HG03439 (cell line): Measurements from ENCODE around the gene FRAS1.
"Not testable (repeated sequence)": the region's sequence is repeated elsewhere in the genome, so short reads cannot be mapped to it uniquely, and the experiment has no call there.

Experiments used
- ATAC-seq: cut with Tn5 transposase; IDR thresholded peaks from one replicate; pipeline ENCODE4 v1.9.1; 2021; ENCODE audit warnings: mild to moderate bottlenecking, moderate library complexity; ENCODE audit not compliant: unreplicated experiment

The FRAS1 gene

GRCh38 chr4:78162342-78162741 is 105.2 kb downstream of the FRAS1 start:
- ATAC-seq, result no peak

- no peak for ATAC-seq
Observed at GRCh38 chr4:78162821-78163220, 105.7 kb downstream of the FRAS1 start.

GRCh38 chr4:78165758-78166157 is 108.6 kb downstream of the FRAS1 start:
- ATAC-seq, result no peak

GRCh38 chr4:78166622-78167021 is 109.5 kb downstream of the FRAS1 start:
- no peak for ATAC-seq

- ATAC-seq, result no peak
Observed at GRCh38 chr4:78167510-78167909, 110.4 kb downstream of the FRAS1 start.

- no peak for ATAC-seq
Observed at GRCh38 chr4:78168029-78168428, 110.9 kb downstream of the FRAS1 start.

GRCh38 chr4:78169728-78170127 is 112.6 kb downstream of the FRAS1 start:
- ATAC-seq, result no peak

- no peak for ATAC-seq
Observed at GRCh38 chr4:78171482-78171881, 114.4 kb downstream of the FRAS1 start.

GRCh38 chr4:78174891-78175290 is 117.8 kb downstream of the FRAS1 start:
- ATAC-seq, result no peak

- no peak for ATAC-seq
Observed at GRCh38 chr4:78179196-78179595, 122.1 kb downstream of the FRAS1 start.

GRCh38 chr4:78181681-78182234 is 124.6 kb downstream of the FRAS1 start:
- ATAC-seq, result not testable (repeated sequence)

- ATAC-seq, result no peak
Observed at GRCh38 chr4:78184584-78184983, 127.5 kb downstream of the FRAS1 start.

GRCh38 chr4:78185117-78185516 is 128.0 kb downstream of the FRAS1 start:
- no peak for ATAC-seq

- no peak for ATAC-seq
Observed at GRCh38 chr4:78186597-78187543, 129.7 kb downstream of the FRAS1 start.

- ATAC-seq, result no peak
Observed at GRCh38 chr4:78190068-78190467, 132.9 kb downstream of the FRAS1 start.

GRCh38 chr4:78190595-78190994 is 133.5 kb downstream of the FRAS1 start:
- no peak for ATAC-seq

- ATAC-seq, result no peak
Observed at GRCh38 chr4:78197947-78198346, 140.8 kb downstream of the FRAS1 start.

- no peak for ATAC-seq
Observed at GRCh38 chr4:78199984-78200383, 142.9 kb downstream of the FRAS1 start.

- ATAC-seq, result no peak
Observed at GRCh38 chr4:78200949-78201348, 143.8 kb downstream of the FRAS1 start.

- ATAC-seq, result no peak
Observed at GRCh38 chr4:78204176-78204575, 147.1 kb downstream of the FRAS1 start.

- no peak for ATAC-seq
Observed at GRCh38 chr4:78205591-78205990, 148.5 kb downstream of the FRAS1 start.

GRCh38 chr4:78207541-78207940 is 150.4 kb downstream of the FRAS1 start:
- ATAC-seq, result no peak
